HG02870 (cell line): ENCODE results near the gene TMCC3.
"Not testable (repeated sequence)": the region's sequence is repeated elsewhere in the genome, so short reads cannot be mapped to it uniquely, and the experiment has no call there.

ENCODE experiments used
- ATAC-seq: cut with Tn5 transposase; IDR thresholded peaks from one replicate; pipeline ENCODE4 v1.9.1; 2021; ENCODE audit warnings: mild to moderate bottlenecking, moderate library complexity; ENCODE audit not compliant: unreplicated experiment

TMCC3 gene

GRCh38 chr12:94650143-94651056 is at the start of gene TMCC3:
Gene TMCC3, minus strand, starts transcription at chr12:94650557. Its CDS starts 127 bp downstream, at chr12:94650430.
- peak; percentile 50 for ATAC-seq

- ATAC-seq, result no peak
These were observed 49.4 kb upstream of the TMCC3 start for GRCh38 chr12:94699801-94700200.

DNA sequence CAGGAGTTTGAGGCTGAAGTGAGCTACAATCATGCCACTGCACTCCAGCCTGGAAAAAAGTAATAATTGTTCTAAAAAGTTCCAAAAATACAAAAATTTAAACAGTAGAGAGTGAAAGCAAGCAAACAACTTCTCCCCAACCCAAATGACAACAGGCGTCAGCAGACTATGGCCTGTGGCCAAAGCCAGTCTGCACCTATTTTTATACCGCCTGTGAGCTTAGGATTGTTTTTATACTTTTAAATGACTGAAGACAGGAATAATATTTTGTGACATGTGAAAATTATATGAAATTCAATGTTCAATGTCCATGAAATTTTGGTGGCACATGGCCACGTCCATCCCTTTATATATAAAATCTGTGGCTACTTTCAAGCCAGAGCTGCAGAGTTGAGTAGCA is 48.2 kb upstream of the TMCC3 start:
- no peak for ATAC-seq

- ATAC-seq, result no peak
These were observed 47.3 kb upstream of the TMCC3 start for GRCh38 chr12:94697631-94698030.

DNA sequence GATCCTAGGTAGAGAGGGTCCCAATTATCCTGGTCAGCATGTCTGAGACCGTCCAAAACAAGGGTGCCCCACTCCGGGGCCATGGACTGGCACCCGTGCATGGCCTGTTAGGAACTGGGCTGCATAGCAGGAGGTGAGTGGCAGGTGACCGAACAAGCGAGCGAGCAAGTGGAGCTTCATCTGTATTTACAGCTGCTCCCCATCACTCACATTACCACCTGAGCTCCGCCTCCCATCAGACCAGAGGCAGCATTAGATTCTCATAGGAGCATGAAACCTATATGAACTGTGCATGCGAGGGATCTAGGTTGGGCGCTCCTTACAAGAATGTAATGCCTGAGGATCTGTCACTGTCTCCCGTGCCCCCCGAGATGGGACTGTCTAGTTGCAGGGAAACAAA is 44.4 kb upstream of the TMCC3 start:
- no peak for ATAC-seq

DNA sequence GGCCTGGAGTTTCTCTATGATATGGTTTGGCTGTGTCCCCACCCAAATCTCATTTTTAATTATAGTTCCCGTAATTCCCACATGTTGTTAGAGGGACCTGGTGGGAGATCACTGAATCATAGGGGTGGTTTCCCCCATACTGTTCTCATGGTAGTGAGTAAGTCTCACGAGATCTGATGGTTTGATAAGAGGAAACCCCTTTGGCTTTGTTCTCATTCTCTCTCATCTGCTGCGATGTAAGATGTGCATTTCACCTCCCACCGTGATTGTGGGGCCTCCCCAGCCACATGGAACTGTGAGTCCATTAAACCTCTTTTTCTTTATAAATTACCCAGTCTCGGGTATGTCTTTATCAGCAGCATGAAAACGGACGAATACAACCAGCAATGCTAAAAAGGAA is 42.5 kb upstream of the TMCC3 start:
- ATAC-seq, result not testable (repeated sequence)

GRCh38 chr12:94690198-94690771 is 39.9 kb upstream of the TMCC3 start:
- ATAC-seq, result no peak

DNA sequence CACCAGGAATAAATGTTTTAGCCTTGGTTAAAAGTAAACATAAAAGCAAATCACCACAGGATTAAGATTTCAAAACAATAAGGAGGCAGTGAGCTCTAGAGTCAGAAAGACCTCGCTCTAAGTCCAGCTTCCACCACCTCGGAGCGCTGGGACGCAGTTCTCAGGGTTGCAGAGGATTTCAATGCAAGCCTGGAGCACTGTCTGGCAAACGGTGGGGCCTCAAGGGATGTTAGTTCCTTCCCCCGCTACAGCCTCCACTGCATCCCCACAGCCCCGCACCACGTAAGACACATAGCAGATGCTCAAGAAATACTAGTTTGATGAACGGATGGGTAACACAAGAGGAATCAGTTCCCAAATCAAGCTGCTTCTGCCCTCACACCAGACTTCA is 39.3 kb upstream of the TMCC3 start:
- ATAC-seq, result peak; percentile 8

- ATAC-seq, result peak; percentile 80
These were observed 38.8 kb upstream of the TMCC3 start for GRCh38 chr12:94689002-94689645.

DNA sequence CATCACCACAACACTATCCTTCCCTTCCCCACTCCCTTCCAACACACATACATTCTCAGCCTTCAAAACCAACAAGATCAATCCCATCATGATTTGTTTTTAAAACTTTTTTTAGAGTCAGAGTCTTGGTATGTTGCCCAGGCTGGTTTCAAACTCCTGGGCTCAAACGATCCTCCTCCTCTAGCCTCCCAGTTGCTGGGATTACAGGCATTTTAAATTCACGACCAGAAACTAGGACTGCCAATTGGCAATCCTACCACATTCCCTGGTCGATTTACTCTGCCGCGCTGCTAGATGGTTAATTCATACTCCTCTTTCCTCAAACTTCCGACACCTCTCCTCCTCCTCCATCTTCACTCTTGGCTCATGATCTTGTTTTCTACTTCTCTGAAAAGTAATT is 37.5 kb upstream of the TMCC3 start:
- ATAC-seq, result no peak

DNA sequence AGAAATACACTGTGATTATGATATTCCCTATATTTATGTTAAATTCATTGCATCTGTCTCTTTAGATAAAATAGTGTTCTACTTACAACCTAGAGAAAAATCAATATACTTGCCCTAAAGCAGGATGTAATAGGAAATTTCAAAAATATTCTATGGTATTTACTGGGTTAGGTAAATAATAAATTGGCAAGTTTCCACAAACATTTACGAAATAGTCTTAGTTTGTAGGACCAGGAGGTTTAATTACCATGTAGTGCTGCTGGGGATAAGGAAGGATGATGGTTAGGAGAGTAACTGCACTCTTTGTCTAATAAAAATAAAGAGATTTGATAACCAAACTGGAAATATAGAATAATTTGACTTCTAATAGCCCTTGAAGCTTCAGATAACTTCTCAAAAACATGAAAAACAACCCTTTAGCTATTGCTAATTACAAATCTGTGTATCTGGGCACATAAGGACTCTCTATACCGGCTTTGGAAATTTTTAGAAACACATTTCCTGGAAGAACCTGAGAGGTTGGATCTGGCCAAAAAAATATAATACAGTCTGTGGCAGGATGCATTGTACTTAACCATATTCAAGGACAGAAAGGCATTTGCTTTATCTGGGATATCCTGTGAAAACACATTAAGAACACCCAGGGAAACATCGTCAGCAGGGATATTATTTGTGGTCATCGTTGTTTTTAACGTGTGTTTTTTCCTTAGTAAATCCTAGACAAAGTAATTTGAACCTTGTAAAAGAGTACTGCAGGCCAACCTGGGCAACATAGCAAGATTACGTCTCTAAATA is 36.7 kb upstream of the TMCC3 start:
- ATAC-seq, result no peak

DNA sequence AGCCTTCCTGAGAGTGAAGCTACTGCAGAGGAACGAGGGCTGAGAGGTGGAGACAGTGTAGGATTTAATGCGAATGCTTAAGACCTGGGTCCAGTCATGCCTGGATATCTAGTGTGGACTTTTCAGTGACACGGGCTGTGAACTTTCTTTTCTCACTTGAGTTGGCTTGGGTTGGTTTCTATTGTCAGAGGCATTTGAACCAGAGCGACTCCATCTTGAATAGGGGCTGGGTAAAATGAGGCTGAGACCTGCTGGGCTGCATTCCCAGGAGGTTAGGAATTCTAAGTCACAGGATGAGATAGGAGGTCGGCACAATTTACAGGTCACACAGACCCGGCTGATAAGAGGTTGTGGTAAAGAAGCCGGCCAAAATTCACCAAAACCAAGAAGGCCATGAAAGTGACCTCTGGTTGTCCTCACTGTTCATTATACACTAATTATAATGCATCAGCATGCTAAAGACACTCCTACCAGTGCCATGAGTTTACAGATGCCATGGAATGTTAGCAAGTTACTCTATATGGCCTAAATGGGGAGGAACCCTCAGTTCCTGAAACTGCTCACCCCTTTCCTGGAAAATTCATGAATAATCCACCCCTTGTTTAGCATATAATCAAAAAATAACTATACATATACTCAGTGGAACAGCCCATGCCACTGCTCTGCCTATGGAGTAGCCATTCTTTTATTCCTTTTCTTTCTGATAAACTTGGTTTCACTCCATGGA is 34.2 kb upstream of the TMCC3 start:
- no peak for ATAC-seq

GRCh38 chr12:94679554-94680195 is 29.3 kb upstream of the TMCC3 start:
- no peak for ATAC-seq

GRCh38 chr12:94678849-94679248 is 28.5 kb upstream of the TMCC3 start:
- ATAC-seq, result no peak

- no peak for ATAC-seq
These were observed 28.0 kb upstream of the TMCC3 start for GRCh38 chr12:94678379-94678778.

GRCh38 chr12:94677778-94678177 is 27.4 kb upstream of the TMCC3 start:
- ATAC-seq, result no peak

DNA sequence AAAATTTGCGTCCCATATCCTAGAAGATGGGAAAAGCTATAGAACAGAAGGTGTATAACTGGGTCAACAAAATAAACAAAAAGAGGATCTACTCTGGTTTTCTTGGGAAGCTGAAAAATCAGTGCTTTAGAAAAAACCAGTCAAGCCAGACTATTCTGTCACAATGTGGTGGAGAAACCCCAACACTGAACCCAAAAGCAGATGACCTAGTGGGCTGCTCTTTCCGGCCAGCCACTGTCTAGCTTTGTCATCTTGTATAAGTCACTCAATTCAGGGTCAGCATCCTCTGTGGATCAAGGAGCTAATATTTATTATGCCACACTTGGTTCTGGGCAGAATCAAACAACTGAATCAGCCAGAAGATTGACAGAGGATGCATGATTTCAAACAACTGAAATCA is 26.6 kb upstream of the TMCC3 start:
- ATAC-seq, result no peak

GRCh38 chr12:94676031-94676641 is 25.8 kb upstream of the TMCC3 start:
- ATAC-seq, result peak; percentile 81

DNA sequence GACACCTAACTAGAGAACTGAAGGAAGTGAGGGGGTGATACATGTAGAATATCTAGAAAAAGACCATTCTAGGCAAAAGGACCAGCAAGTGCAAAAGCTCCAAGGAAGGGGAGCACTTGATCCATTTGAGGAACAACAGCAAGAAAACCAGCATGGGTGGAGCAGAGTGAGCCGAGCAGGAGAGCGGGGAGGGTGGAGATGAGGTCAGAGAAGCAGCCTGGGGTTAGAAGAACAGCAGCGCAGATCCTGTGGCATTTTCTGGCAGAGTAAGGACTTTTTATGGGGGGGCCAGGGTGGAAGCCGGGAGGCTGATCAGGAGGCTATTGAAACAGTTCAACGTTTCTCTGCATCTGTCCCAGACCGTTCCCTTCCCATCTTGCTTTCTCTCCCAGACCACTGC is 24.5 kb upstream of the TMCC3 start:
- no peak for ATAC-seq

- ATAC-seq, result no peak
These were observed 23.7 kb upstream of the TMCC3 start for GRCh38 chr12:94674051-94674451.
